AG04450 (cell line): ENCODE data around the gene MRPL33. TPM values are rescaled to one million over a fixed set of nuclear protein-coding genes. Genes with fewer than 3 reads are reported as not detected.

Experiments
- CTCF ChIA-PET: fragments of 300-600, 350-600 bp; formaldehyde crosslinking; extraction: SDS; loops from one replicate; lab custom pipeline; 2022; ENCODE audit warnings: antibody characterized with exemption, inconsistent platforms; lab: Charles Lee
- POLR2A ChIA-PET: fragments of 350-600 bp; formaldehyde crosslinking; extraction: SDS; loops from one replicate; lab custom pipeline; 2021; ENCODE audit warnings: antibody characterized with exemption, inconsistent platforms; lab: Yijun Ruan, JAX
- DNase-seq: peaks from one replicate; pipeline ENCODE4 v3.0.0-alpha.2; 2011; ENCODE audit warnings: low read depth, low spot score
- H3K27ac ChIP-seq: one replicate; pipeline ENCODE4 v1.5.1; 2012; ENCODE audit warnings: low read depth, low read length, control low read depth
- H3K27me3 ChIP-seq: one replicate; pipeline ENCODE4 v1.6.0; 2012; ENCODE audit warnings: low read length; ENCODE audit not compliant: control insufficient read depth, insufficient read depth
- H3K4me3 ChIP-seq: 2 replicates; pipeline ENCODE4 v1.5.1; 2011; ENCODE audit warnings: mild to moderate bottlenecking, low read depth, low read length, control low read depth
- H3K9me3 ChIP-seq: 2 replicates; pipeline ENCODE4 v1.5.1; 2012; ENCODE audit warnings: low read length; ENCODE audit not compliant: control insufficient read depth, insufficient read depth
- CTCF ChIP-seq: IDR thresholded peaks from 2 replicates; pipeline ENCODE4 v1.5.1; 2011; ENCODE audit warnings: low read depth, low read length, control low read depth, inconsistent platforms
- polyA plus RNA-seq: library from polyadenylated mRNA; depleted of rRNA; stranded (reverse); fragments of >200 nt; gene quantifications from 2 replicates; pipeline ENCODE4 v1.2.3, GENCODE V29; 2011

The MRPL33 gene
- polyA plus RNA-seq, 1 experiment, result 137 TPM

GRCh38 chr2:27811768-27812167 is 40.2 kb downstream of the MRPL33 start:
- TF ChIP-seq CTCF, result no peak
- H3K27me3 ChIP-seq, result no peaks in the 10 kb centered on the region
- H3K27ac ChIP-seq, result no peak overlapping the region
- no peak for DNase-seq
- ChIA-PET POLR2A (no interaction called here), CTCF (no interaction called here)
- no peaks in the 10 kb centered on the region for H3K9me3 ChIP-seq
- no peak overlapping the region for H3K4me3 ChIP-seq

GRCh38 chr2:27814758-27815157 is 43.2 kb downstream of the MRPL33 start:
- POLR2A ChIA-PET, result interaction anchor here (0.6 kb wide), 1 partner anchor 632 kb away, joined by 5 read pairs; no protein-coding TSS in a partner anchor
- no peak for TF ChIP-seq CTCF
- CTCF ChIA-PET, result no interaction called here
- H3K9me3 ChIP-seq, result no peaks in the 10 kb centered on the region
- no peaks in the 10 kb centered on the region for H3K27me3 ChIP-seq
- no peak overlapping the region for H3K4me3 ChIP-seq
- H3K27ac ChIP-seq, result no peak overlapping the region
- no peak for DNase-seq

GRCh38 chr2:27815860-27816438 is 44.4 kb downstream of the MRPL33 start:
- ChIA-PET CTCF (no interaction called here), POLR2A (no interaction called here)
- no peak for TF ChIP-seq CTCF
- Histone ChIP-seq H3K4me3 (no peak overlapping the region), H3K27ac (no peak overlapping the region), H3K9me3 (no peaks in the 10 kb centered on the region), H3K27me3 (no peaks in the 10 kb centered on the region)
- DNase-seq, result no peak

- no peak overlapping the region for H3K4me3 ChIP-seq
- H3K9me3 ChIP-seq, result no peaks in the 10 kb centered on the region
- no peak for DNase-seq
- POLR2A ChIA-PET, result no interaction called here
- no peaks in the 10 kb centered on the region for H3K27me3 ChIP-seq
- CTCF ChIA-PET, result no interaction called here
- no peak overlapping the region for H3K27ac ChIP-seq
- TF ChIP-seq CTCF, result no peak
Measured at GRCh38 chr2:27822049-27822448, 50.5 kb downstream of the MRPL33 start.

- Histone ChIP-seq H3K27ac (no peak overlapping the region), H3K4me3 (no peak overlapping the region), H3K27me3 (no peaks in the 10 kb centered on the region), H3K9me3 (no peaks in the 10 kb centered on the region)
- CTCF ChIA-PET, result no interaction called here
- DNase-seq, result no peak
- TF ChIP-seq CTCF, result no peak
- POLR2A ChIA-PET, result no interaction called here
Measured at GRCh38 chr2:27823135-27823534, 51.6 kb downstream of the MRPL33 start.
